NCI-H2081 treated with DMSO at 0.1 percent for 48 hours (cell line): Measurements from ENCODE around the gene CHGA.
A peak's percentile ranks its signal among the peaks of the same experiment; 100 is the strongest.

Experiments used
- DNase-seq: peaks from one replicate; lab custom pipeline; 2025; lab: John Stamatoyannopoulos, UW

Gene CHGA

DNA sequence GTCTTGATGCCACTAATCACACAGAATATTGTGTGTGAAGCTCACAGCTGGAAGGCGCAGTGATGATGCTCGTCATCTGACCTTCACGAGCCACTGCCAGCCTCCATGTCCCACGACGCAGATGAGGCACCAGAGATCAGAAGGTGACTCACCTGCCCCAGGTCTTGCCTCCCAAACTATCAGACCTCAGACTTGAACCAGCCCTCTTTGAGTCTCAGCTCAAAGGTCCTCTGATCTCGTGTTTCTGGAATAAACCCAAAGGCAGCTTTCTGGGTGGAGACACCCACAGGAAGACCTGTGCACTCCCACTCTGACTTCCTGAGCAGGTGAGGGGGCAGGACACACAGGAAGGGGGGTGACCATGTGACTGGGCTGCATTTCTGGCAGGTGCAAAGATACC lies 19.6 kb upstream of the CHGA start:
- no peak for DNase-seq

DNA sequence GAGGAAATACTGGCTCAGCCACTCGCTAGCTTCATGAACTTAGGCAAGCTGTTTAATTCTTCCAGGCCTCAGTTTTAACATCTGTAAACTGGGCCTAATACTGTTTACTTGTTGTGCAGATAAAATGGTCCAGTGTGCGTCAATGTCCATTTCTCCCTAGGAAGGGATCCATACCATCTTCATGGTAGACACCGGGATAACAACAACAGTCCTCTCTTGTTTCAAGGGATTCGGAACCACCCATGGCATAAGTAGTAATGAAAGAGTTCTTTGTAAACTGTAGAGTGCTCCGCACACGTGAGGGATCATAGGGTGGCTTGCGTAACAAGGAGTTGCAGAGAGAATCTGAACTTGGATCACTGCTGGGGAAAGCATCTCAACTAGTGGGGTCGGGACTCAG lies 17.3 kb upstream of the CHGA start:
- DNase-seq, result no peak

DNA sequence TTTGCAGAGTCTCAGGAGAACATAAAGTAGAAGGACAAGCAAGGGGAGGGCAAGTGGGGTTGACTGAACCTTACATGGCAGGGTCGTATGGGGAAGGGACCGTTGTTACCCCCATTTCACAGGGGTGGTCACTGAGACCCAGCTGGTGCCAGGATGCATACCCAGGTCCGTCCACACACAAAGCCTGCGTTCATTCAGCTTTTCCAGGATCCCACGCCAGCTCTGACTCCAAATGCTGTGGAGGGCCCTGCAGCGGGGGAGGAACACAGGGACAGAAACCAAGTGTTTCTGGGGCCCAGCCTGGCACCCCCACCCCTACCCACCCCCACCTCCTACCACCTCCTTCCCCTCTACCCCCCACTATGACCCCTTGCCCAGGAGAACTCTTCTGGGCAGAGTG lies 16.5 kb upstream of the CHGA start:
- no peak for DNase-seq

DNA sequence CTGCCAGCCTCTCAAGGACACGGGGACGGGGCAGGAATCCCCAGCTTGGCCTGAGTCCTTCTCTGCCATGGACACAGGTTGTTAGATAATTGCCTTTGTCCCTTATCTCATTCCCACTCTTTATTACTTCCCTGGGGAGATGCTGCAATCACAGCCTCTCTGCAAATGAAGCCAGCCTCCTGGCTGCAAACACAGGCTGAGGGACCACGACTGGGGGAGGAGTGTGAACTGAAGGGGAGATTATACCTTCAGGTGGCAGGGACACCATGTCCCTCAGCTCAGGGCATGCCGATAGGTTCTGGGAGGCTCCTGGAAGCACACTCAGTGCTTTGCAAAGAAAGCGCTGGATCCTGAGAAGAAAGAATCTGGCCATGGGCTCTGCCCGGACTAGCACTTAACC lies 16.1 kb upstream of the CHGA start:
- no peak for DNase-seq

DNA sequence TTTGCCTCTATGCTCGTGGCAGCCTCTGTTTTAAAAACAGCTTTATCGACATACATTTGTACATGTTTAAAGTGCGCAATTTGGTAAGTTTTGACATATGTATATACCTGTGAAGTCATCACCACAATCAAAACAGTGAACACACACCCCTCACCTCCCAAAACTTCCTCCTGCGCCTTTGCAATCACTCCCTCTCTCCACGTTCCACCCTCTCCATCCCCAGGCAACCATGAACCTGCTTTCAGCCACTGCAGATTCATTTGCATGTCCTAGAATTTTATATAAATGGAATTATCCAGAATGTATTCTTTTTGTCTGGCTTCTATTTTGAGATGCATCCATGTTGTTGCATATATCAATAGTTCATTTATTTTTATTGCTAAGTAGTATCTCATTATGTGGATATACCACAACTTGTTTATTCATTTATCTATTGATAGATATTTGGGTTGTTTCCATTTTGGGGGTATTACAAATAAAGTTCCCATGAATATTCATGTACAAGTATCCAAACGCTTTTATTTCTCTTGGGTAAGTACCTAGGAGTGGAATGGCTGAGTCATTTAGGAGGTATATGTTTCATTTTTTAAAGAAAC lies 15.5 kb upstream of the CHGA start:
- no peak for DNase-seq

DNA sequence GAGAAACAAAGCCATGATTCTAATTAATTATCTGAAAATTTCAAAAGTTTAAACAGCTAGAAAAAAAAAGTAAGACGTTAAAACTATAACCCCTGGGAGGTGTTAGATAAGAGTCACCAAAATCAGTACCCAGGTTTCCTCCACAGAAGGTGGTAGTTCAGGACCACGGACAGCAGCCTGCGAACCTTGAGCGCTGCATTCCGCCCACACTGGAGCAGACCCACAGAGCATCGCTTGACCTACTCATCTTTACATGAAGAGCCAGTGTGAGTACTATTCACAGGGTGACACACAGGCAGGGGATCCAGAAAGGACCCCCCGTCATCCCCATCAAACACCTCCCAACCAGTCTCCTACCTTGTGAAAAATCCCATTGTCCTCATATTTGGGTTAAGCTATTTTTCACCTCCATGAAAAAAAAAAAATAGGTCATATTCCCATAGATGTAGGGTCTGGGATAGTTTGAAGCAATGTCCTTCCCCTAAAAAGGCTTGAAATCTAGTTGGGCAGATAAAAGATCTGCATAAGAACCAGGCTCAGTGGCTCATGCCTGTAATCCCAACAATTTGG lies 8.8 kb upstream of the CHGA start:
- DNase-seq, result no peak

DNA sequence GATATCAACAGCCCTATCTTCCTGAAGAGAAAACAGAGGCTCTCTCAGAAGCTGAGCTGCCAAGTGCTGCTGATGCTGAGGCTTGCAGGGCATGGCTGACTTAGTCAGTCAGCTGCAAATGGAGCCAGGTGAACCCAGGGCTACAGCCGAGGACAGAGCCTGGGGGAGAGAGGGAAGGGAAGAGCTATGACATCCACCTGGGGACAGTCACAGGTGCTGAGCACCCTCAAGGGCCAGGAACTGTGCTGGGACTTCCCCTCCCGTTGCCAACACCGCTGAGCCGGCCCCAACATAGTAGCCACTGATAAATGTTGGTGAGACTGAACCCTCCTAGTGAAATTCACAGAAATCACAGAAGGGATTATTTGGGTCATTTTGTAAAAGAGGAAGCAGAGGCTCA lies 6.7 kb upstream of the CHGA start:
- DNase-seq, result no peak

DNA sequence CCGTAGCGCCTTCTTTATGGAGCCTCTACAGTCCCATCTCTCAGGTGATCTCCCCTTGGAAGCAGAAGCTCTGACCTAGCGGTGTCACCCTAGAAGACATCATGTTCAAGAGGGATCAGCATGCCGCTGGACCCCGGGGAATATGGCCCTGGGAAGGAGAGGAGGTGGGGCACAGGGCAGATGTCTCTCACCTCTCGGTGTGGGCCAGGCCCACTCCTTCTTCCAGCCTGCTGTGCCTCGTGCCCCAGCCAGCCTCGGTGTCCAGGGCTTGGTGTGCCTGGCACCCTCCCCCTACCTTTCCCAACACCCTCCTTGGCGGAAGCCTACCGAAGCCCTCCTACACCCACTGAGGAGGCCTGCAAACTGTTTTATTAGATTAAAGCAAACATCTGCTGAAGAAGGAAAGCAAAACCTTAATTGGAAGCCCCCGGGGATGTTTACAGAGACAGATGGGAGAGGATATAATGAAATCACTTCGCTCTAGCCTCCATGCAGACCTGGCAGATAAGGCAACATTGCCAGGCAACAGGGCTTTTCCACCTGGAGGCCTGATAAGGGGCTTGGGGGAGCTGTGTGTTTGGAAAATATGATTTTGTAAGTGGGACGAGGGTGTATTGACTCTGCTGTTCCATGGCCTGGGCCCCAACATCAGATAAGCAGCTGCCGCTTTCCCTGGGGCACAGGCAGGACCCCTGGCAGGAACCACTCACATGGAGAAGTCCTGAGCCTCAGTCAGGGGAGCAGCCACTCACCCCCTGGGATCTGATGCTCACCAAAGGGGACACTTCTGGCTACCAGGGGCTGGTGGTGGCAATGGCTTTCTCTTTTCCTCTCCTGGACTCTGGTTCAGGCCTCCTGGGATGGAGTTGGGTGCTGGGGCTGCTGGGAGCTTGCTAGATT lies 5.7 kb upstream of the CHGA start:
- DNase-seq, result no peak

DNA sequence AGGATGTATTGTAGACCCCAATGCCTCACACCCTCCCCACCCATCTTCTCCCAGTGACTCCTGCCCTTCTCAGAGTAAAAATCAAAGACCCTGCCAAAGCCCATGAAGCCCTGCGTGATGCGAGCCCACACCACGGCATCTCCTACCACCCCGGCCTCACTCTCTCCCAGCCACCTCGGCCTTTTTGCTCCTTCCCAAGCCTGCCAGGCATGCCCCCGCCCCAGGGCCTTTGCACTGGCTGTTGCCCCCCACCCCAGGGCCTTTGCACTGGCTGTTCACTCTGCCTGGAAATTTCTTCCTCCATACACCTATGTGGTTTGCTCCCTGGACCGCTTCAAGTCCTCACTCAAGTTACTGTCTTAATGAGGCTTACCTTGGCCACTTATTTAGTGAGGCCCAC lies 5.0 kb upstream of the CHGA start:
- no peak for DNase-seq

DNA sequence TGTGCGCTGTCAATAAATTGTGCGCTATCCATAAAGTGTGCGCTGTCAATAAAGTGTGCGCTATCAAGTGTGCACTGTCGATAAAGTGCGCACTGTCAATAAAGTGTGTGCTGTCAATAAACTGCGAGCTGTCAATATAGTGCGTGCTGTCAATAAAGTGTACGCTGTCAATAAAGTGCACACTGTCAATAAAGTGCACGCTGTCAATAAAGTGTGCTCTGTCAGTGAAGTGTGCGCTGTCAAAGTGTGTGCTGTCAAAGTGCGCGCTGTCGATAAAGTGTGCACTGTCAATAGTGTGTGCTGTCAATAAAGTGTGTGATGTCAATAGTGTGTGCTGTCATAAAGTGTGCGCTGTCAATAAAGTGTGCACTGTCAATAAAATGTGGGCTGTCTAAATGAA lies 2.9 kb upstream of the CHGA start:
- DNase-seq, result no peak

DNA sequence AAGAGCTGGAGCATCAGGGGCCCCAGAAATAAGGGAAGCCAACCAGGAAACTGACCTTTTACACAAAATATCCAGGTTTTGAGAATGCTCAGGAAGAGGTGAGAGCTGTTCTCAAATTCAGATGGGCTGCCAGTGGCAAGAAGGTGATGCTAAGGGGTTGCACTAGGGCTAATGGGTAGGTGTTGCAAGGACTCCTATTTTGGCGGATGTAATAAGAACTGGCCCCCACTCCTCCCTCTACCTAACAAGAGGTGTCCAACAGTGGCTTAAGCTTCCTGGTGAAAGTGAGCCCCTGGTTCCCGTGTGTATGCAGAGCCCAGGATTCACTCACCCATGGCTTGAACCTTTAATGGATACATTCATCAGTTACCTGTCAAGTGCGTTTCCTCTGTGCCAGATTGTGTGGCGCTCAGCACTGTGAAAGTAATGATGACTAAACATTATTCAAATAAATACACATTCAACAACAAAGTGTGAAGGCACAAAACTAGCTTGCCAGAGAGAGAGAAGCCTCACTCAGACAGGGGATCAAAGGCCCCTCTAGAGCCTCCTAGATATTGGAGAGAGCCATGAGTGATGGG lies 705 bp upstream of the CHGA start:
- DNase-seq, result peak; percentile 67

DNA sequence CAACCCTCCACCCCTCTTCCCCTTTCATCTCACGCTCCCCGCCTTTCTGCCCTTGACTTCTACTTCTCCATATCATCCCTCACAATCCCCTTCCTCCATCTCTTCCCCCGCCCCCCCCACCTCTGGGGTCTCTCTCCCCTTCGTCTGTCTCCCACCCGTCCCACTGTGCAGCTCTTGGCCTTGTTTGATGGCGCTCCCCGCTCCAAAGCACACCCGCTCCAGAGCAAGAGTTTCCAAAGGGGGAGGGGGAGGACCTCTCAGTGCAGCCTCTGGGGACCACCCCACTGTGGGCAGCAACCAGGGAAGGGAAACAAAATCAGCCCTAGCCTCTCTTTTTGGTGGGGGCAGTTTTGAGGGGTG lies 774 bp downstream of the CHGA start:
- no peak for DNase-seq

DNA sequence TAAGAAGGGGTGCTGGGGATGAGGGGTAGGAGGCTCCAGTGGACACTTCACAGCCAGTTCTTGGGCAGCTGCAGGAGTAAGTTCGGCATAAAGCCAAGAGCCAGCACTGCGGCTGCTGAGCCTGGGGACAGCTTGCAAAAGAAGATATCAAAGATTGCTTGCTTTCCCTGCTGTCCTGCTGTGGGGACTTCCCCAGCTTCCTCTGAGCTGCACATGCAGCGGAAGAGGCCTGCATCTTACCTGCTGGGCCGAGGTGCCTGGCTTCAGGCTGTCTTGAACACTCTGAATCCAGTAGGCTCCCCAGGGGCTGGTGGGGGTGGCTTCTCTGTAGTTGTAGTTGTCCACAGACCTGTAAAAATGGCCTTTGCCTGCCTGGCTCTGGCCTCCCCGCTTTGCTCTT lies 1.3 kb downstream of the CHGA start:
- DNase-seq, result no peak

DNA sequence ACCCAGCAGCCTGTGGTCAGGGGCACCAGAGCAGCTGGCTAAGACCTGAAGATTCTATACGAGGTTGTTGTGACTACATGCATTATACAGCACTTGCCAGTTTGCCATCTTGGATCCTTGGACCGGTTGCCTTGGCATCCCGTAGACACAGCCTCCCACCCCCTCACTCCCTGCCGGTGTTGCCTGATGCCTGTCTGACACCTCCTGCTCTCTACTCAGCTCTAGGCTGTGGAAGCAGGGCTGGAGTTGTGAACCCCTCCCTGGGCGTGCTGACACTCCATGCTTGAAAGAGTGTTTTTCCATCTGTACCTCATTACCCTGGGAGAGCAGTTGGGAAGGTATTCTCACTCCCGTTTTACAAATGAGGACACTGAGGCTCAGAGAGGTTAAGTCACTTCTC lies 2.5 kb downstream of the CHGA start:
- DNase-seq, result no peak

DNA sequence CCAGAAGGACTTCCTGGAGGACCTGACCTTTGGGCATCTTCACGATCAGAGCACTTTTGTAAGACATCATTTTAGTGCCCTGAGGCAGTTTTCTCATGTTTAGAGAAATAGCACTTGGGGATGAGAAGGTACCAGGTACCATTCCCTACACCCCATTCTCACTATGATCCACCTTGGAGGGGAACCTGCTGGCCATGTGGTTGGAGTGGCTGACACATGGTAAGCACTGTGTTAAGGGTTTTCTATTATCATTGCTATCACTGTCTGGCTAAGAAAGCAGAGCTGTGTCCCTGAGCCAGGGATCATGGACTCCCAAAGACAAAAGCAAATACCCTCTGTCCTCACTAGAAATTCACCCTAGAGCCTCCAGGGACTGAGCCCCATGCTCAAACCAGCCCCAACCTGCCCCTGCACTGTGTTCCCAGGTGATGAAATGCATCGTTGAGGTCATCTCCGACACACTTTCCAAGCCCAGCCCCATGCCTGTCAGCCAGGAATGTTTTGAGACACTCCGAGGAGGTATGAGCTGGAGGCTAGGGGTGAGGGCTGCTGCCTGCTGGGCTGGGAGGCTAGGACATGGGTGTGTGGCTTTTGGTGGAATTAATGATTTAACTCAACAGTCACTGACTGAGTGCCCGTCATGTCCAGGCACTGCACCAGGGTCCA lies 3.4 kb downstream of the CHGA start:
- DNase-seq, result no peak

DNA sequence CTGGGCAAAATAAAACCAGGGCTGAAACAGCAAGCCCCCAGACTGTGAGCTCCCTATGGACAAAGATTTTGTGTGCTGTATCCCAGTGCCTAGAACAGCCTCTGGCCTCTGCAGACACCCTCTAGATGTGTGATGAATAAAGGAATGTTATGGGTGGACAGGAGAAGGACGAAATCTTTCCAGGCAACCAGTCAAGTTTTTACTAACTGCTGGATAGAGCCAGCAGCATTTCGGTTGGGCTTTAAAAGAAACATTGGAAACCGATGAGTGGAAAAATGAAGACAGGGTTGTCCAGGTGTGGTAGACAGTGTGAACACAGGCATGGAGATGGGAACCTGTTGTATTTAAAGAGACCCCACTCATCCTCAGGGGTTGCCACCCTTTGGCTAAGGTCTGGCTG lies 4.0 kb downstream of the CHGA start:
- DNase-seq, result no peak

DNA sequence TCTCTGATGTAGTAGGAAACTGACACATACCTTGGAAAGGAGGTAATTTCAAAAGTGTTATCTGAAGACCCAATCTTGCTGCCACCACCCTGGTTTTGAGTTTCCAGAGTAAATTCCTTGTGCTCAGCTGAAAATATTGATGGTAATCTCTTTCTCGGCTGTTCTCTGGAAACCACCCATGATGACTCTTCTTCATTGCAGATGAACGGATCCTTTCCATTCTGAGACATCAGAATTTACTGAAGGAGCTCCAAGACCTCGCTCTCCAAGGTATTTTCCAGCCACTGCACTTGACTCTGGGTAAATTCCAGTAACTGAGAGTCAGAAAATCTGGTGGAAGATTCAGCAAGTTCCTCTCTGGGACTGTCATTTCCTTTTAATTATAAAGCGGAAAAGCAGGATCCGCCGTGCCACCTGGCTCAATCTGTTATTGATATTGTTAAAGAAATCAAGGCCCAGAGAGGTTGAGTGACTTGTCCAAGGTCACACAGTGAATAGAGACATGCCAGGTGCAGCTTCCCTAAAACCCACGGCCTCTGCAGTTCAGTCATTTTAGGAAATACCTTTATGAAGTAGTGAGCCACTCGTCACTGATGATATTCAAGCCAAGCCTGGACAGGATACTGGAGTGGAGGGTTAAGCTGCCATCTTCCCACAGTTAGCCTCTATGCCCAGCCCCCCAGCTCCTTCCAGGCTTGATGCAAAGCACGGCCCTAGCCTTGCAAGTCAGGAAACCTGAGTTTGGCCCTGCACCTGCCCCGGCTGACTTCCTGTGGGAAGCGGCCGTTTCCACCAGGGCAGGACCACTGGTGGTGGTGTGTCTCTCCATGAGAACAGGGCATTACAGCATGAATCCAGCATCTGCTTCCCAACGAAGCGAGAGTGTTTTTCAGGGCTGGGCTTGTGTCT lies 4.7 kb downstream of the CHGA start:
- DNase-seq, result no peak

DNA sequence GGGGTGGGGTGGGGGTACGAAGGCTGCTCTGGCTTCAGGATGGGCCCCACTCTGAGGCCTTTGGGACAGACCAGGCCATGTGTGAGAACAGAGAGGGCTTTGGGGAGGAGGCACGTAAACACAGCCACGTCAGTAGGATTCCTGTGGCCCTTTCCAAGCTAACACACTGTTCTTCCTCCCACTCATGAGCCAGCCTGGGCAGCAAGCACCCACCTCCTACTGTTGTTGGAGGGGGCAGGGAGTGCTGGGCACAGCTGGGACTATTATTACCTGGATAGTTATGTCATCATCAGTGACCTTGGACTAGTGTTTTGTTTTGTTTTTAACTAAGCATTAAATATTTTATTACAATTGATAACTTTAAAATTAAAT lies 5.3 kb downstream of the CHGA start:
- no peak for DNase-seq

DNA sequence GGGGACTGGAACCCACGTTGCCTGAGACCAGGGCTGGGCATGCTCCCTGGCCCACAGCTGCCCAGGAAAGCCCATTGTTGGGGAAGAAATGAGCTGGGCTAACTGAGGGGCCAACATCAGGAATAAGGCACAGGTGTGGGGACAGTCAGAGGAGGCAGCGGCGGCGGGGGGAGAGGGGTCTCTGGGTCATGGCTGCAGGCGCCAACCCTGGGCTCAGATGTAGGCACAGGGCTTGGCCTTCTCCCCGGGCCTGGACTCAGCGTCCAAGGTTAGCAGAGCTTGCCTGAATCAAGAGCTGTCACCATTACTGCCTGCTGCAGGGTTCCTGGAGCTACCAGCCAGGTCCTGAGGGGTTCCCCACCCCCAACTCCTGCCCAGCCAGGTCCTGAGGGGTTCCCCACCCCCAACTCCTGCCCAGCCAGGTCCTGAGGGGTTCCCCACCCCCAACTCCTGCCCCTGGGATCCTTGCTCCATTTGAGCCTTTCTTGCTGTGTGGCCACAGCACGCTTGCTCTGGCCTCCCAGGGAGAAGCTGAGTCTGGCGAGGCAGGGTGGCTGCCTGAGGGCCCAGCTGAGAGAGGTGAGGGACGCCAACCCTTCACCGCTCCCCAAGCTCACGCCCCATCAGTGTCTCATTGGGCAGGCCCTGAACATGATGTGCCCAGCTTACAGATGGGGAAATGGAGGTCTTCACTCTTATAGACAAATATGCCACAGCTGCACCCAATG lies 6.2 kb downstream of the CHGA start:
- DNase-seq, result no peak

DNA sequence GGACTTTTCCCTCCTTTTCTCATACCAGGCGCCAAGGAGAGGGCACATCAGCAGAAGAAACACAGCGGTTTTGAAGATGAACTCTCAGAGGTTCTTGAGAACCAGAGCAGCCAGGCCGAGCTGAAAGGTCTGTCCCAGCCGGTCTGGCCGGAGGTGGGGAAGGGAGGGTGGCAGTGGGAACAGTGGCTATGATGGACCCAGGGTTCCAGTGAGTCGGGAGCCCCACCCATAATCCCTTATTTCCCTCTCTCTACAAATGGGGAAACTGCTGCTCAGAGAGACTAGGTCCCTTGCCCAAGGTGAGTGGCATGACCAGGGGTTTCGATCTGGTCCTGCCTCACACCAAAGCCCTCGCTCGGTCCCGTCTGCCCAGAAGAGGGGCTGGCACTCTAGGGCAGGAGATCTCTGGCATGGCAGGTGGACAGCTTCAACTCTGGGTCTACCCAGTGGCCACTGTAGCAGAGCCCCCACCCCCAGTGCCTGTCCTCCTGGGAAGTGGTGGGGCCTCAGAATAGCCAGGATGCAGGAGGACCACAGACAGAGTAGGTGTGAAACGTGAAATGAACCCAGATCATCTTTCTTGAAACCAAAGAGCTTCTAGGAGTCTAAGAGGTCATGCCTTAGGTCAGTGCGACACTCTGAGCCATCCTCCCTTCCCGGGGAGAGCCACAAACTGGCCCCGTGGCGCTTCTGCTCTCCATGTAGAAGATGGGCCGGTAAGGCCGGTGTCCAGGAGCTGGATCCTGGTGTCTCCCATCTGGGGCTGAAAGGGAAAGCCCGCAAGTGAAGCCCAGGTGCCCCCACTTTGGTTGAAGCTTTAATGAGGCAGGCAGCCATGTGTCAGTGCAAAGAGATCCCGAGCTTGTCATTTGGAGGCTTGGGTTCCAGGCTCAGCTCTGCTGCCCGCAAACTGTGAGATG lies 7.0 kb downstream of the CHGA start:
- DNase-seq, result no peak
